Thoracic aorta (tissue), 2 donors: ENCODE measurements around the gene DIPK1C. TPM values are rescaled to one million over a fixed set of nuclear protein-coding genes. Genes with fewer than 3 reads are reported as not detected.

Source experiments
- ATAC-seq: fragments of 150-250 bp; one replicate; pipeline ENCODE4 v1.8.0; 2017; ENCODE audit warnings: low read depth; ENCODE audit not compliant: insufficient number of reproducible peaks, low FRiP score
- DNase-seq: peaks from one replicate; pipeline ENCODE4 v3.0.0-alpha.2; 2020; ENCODE audit warnings: low spot score
- H3K27ac ChIP-seq, 2 donors: fragments of 200-600 bp; sonication (generic); 1 replicate in 1 of 2; 2 replicates in 1 of 2; pipeline ENCODE4 v1.5.1; 2016; ENCODE audit warnings: mild to moderate bottlenecking in 2 of 2, moderate library complexity in 2 of 2
- H3K27me3 ChIP-seq: fragments of 200-600 bp; sonication (generic); replicated peaks from 2 replicates; pipeline ENCODE4 v1.6.0; 2016; ENCODE audit warnings: mild to moderate bottlenecking; ENCODE audit not compliant: insufficient read depth
- H3K36me3 ChIP-seq: fragments of 200-600 bp; sonication (generic); one replicate; pipeline ENCODE4 v1.5.1; 2016
- H3K4me1 ChIP-seq, 2 donors: fragments of 200-600 bp; sonication (generic); 1 replicate in 1 of 2; 2 replicates in 1 of 2; pipeline versions ENCODE4 v1.5.1 to v1.6.0; 2016; ENCODE audit warnings: low read depth in 2 of 2, mild to moderate bottlenecking in 1 of 2; ENCODE audit not compliant: control insufficient read depth in 1 of 2
- H3K4me3 ChIP-seq: fragments of 200-600 bp; sonication (generic); 2 replicates; pipeline ENCODE4 v1.5.1; 2016; ENCODE audit warnings: mild to moderate bottlenecking
- H3K9me3 ChIP-seq: fragments of 200-600 bp; sonication (generic); 2 replicates; pipeline ENCODE4 v1.5.1; 2016
- total RNA-seq, 2 donors: library from RNA; depleted of rRNA; stranded (reverse); fragments of >200 nt; gene quantifications; one replicate each; pipeline versions ENCODE4 v1.1.0 to v1.2.3, GENCODE V29; 2016
- TF ChIP-seq, protein P1 (sequence below): fragments of 200-600 bp; sonication (generic); IDR thresholded peaks from one replicate; pipeline ENCODE4 v1.5.1; 2019; ENCODE audit warnings: antibody characterized with exemption

DIPK1C gene
- total RNA-seq, 2 donors from 2014 or later = not detected

DNA sequence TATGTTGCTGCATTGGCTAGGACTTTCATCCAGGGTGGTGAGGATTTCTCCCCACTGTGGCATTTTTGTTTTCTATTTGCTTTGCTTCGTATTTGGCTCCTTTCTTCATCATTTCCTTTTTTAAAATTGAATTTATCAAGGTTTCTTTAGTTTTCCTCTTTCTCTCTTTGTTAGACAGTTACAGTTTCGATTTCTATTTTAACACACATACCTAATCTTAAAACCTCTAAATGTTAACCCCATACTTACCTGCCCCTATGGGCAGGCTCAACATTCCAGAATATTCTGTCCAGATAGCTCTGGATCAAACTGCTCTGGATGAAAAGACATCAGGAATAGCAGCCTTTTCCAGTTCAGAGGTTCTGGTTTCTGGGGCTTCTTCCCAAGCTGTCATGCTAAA, 49.2 kb downstream of the DIPK1C start:
- H3K4me3 ChIP-seq = no peak overlapping the region
- H3K36me3 ChIP-seq = no peaks in the 10 kb centered on the region
- no peak overlapping the region for H3K27ac ChIP-seq
- no peak for ATAC-seq
- TF ChIP-seq, protein P1, sequence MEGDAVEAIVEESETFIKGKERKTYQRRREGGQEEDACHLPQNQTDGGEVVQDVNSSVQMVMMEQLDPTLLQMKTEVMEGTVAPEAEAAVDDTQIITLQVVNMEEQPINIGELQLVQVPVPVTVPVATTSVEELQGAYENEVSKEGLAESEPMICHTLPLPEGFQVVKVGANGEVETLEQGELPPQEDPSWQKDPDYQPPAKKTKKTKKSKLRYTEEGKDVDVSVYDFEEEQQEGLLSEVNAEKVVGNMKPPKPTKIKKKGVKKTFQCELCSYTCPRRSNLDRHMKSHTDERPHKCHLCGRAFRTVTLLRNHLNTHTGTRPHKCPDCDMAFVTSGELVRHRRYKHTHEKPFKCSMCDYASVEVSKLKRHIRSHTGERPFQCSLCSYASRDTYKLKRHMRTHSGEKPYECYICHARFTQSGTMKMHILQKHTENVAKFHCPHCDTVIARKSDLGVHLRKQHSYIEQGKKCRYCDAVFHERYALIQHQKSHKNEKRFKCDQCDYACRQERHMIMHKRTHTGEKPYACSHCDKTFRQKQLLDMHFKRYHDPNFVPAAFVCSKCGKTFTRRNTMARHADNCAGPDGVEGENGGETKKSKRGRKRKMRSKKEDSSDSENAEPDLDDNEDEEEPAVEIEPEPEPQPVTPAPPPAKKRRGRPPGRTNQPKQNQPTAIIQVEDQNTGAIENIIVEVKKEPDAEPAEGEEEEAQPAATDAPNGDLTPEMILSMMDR = no peak
- no peaks in the 10 kb centered on the region for H3K9me3 ChIP-seq
- H3K4me1 ChIP-seq = no peaks in the 10 kb centered on the region
- no peaks in the 10 kb centered on the region for H3K27me3 ChIP-seq
- DNase-seq = no peak

DNA sequence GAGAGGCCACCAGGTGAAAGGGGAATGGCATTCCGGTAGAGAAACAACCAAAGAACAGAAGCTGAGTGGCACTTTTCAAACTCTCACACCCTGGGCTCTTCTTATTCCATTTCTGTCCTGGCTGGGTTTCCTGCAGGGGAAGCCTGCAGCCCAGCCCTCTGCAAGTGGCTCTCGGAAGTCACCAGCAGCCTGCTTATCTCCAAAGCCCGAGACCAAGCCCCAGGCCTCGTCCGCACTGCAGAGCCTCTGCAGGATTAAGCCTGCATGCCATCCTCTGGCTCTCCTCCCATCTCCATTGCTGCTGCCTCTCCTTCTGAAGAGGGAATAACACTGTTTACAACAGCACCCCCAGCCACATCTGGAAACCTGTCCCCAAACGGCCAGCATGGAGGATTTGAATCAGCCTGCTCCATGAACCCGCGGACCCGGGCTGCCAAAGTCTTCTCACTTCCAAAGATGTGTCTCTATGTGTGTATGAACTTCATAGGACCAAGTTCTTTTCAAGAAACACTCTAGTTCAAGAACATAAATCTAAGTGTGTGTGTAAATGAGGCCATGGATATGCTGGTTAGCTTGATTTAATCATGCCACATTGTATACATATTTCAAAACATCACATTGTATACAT, 54.2 kb downstream of the DIPK1C start:
- Histone ChIP-seq H3K4me3 (no peak overlapping the region), H3K4me1 (peaks cover 15 to 33% of the 10 kb centered on the region in 2 donors), H3K9me3 (no peaks in the 10 kb centered on the region), H3K36me3 (no peaks in the 10 kb centered on the region), H3K27ac (no peak overlapping the region), H3K27me3 (no peaks in the 10 kb centered on the region)
- no peak for ATAC-seq
- TF ChIP-seq, protein P1 = no peak
- DNase-seq = no peak

DNA sequence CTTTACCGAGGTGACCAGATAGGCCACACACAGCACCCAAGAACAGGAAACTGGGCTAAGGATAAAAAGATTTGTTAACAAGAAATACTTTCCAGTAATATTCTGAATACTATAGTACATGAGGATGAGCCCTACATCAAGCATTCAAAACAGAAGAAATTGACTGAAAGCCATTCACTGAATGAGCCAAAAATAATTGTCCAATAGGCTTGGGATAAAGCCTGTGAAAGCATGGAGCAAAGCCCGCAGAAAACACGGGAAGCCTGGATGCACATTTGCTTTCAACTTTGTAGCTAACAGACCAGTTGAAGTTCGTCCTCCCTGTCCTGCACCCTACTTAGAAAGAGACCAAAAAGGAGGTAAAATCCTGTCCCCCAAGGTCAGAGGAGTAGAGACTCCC, 56.3 kb downstream of the DIPK1C start:
- TF ChIP-seq, protein P1 = no peak
- ATAC-seq = no peak
- no peak overlapping the region for H3K27ac ChIP-seq

DNA sequence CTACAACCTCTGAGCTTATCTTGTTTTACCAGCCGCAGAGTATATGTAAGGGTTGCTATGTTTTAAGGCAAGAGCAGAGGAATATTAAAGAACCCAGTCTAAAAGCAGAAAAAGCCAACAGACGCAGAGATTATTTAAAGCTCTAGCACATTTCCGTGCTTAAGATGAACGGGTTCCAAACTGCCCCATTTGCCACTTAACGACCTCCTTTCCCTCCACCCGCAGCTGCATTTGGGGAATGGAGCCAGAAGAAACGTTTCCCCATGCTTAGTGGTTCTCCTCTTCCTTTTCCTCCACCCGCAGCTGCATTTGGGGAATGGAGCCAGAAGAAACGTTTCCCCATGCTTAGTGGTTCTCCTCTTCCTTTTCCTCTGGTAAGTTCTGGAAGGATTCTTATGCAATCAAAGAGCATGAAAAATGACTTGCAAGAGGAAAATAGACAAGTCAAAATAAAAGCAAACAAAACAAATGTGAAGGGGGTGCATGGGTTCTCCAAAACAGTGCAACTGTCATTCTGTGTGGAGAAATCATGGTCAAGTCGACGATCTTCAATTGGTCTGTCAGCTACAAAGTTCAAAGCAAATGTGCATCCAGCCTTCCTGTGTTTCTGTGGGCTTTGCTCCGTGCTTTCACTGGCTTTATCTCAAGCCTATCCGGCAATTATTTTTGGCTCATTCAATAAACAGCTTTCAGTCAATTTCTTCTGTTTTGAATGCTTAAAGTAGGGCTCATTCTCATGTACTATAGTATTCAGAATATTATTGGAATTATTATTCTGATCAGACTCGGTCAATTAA, 57.8 kb downstream of the DIPK1C start:
- Histone ChIP-seq H3K27me3 (no peaks in the 10 kb centered on the region), H3K4me1 (peaks cover 26 to 61% of the 10 kb centered on the region in 2 donors), H3K36me3 (no peaks in the 10 kb centered on the region), H3K4me3 (peak overlapping the region; percentile 51), H3K27ac (no peak overlapping the region), H3K9me3 (no peaks in the 10 kb centered on the region)
- no peak for ATAC-seq
- no peak for DNase-seq
- TF ChIP-seq, protein P1 = no peak

More for the DNA sequence above, 56.3 kb downstream of the DIPK1C start:
- peaks cover 26 to 54% of the 10 kb centered on the region in 2 donors for H3K4me1 ChIP-seq
- H3K27me3 ChIP-seq = no peaks in the 10 kb centered on the region
- DNase-seq = no peak
- no peaks in the 10 kb centered on the region for H3K36me3 ChIP-seq
- no peak overlapping the region for H3K4me3 ChIP-seq
- H3K9me3 ChIP-seq = no peaks in the 10 kb centered on the region

DNA sequence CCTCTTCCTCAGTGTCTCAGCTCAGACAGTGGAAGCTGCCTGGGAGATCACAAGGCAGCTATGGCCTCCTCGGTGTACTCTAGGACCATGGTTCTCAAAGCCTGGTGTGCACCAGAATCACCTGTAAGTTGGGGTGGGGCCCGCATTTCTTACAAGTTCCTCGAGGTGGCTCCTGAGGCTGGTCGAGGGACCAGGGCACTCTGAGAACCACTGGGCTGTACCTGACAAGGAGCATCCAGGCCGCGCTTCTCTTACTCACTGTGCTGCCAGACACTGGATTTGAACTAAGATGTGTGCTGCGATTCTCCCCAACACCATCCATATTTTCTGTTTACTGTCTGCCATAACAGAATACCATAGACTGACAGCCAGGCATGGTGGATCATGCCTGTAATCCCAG, 59.5 kb downstream of the DIPK1C start:
- TF ChIP-seq, protein P1 = no peak
- no peak for DNase-seq

More for the DNA sequence above, 59.5 kb downstream of the DIPK1C start:
- Histone ChIP-seq H3K4me3 (no peak overlapping the region), H3K27me3 (no peaks in the 10 kb centered on the region), H3K4me1 (peaks cover 26 to 61% of the 10 kb centered on the region in 2 donors), H3K9me3 (no peaks in the 10 kb centered on the region), H3K36me3 (no peaks in the 10 kb centered on the region), H3K27ac (no peak overlapping the region)
- no peak for ATAC-seq
